Loucy (cell line): ENCODE data around the gene TBKBP1.

Source experiments
- H2AFZ ChIP-seq: fragments of 200-600 bp; sonication (generic); 2 replicates; pipeline ENCODE4 v1.6.0; 2016; ENCODE audit warnings: antibody characterized with exemption, mild to moderate bottlenecking, low read length, moderate library complexity
- H3F3A ChIP-seq: fragments of 200-600 bp; 2 replicates; pipeline ENCODE4 v1.6.0; 2016; ENCODE audit warnings: antibody characterized with exemption, low read depth, mild to moderate bottlenecking
- H3K27me3 ChIP-seq: fragments of 200-600 bp; sonication (generic); 2 replicates; pipeline ENCODE4 v1.6.1; 2014; ENCODE audit warnings: low read length, mild to moderate bottlenecking; ENCODE audit not compliant: insufficient read depth, poor library complexity, severe bottlenecking
- H3K36me3 ChIP-seq: fragments of 200-600 bp; sonication (generic); 2 replicates; pipeline ENCODE4 v1.6.1; 2016; ENCODE audit warnings: low read length; ENCODE audit not compliant: insufficient read depth
- H3K4me1 ChIP-seq: fragments of 200-600 bp; sonication (generic); 2 replicates; pipeline ENCODE4 v1.5.1; 2014; ENCODE audit warnings: low read length, mild to moderate bottlenecking; ENCODE audit not compliant: insufficient read depth, poor library complexity, severe bottlenecking
- H3K4me2 ChIP-seq: fragments of 200-600 bp; sonication (generic); 2 replicates; pipeline ENCODE4 v1.6.0; 2014; ENCODE audit warnings: antibody characterized with exemption, low read length, low read depth, mild to moderate bottlenecking; ENCODE audit not compliant: poor library complexity, severe bottlenecking
- H3K4me3 ChIP-seq: fragments of 200-600 bp; sonication (generic); 2 replicates; pipeline ENCODE4 v1.5.1; 2014; ENCODE audit warnings: low read length, mild to moderate bottlenecking, mixed read lengths; ENCODE audit not compliant: poor library complexity, severe bottlenecking
- H3K79me2 ChIP-seq: fragments of 200-600 bp; sonication (generic); 2 replicates; pipeline ENCODE4 v1.6.1; 2014; ENCODE audit warnings: low read length; ENCODE audit not compliant: insufficient read depth
- H3K9ac ChIP-seq: fragments of 200-600 bp; sonication (generic); 2 replicates; pipeline ENCODE4 v1.6.0; 2014; ENCODE audit warnings: mild to moderate bottlenecking, low read depth, low read length, moderate library complexity; ENCODE audit not compliant: poor library complexity, severe bottlenecking
- H3K9me2 ChIP-seq: fragments of 200-600 bp; sonication (generic); replicated peaks from 2 replicates; pipeline ENCODE4 v1.6.1; 2016; ENCODE audit warnings: low read depth, low read length, mixed read lengths
- H3K9me3 ChIP-seq: fragments of 200-600 bp; sonication (generic); 2 replicates; pipeline ENCODE4 v1.6.1; 2014; ENCODE audit warnings: mild to moderate bottlenecking, antibody characterized with exemption, low read length, low read depth; ENCODE audit not compliant: insufficient read depth
- H4K20me1 ChIP-seq: fragments of 200-600 bp; sonication (generic); 2 replicates; pipeline ENCODE4 v1.6.0; 2014; ENCODE audit warnings: antibody characterized with exemption, low read length, mild to moderate bottlenecking; ENCODE audit not compliant: insufficient read depth, poor library complexity, severe bottlenecking
- CTCF ChIP-seq: fragments of 200-600 bp; sonication (generic); conservative IDR thresholded peaks from 2 replicates; pipeline ENCODE4 v1.5.1; 2014; ENCODE audit warnings: mild to moderate bottlenecking, antibody characterized with exemption, low read length
- EZH2phosphoT487 ChIP-seq: fragments of 200-600 bp; IDR thresholded peaks from 2 replicates; pipeline ENCODE4 v1.6.1; 2018; ENCODE audit warnings: antibody characterized with exemption, mild to moderate bottlenecking, moderate library complexity, borderline replicate concordance

Gene TBKBP1

GRCh38 chr17:47751471-47751870 is 57.5 kb downstream of the TBKBP1 start:
- Histone ChIP-seq H2AFZ (no peak overlapping the region), H3K9me3 (0 out of 2 replicates have a peak, but pooled peaks cover 4% of the 10 kb centered on the region), H3K36me3 (no peaks in the 10 kb centered on the region), H3K4me3 (no peak overlapping the region), H3K27me3 (no peaks in the 10 kb centered on the region), H3K4me2 (no peak overlapping the region), H3K4me1 (no peaks in the 10 kb centered on the region), H4K20me1 (no peaks in the 10 kb centered on the region), H3K9ac (no peak overlapping the region), H3K9me2 (no peaks in the 10 kb centered on the region), H3F3A (no peaks in the 10 kb centered on the region), H3K79me2 (no peaks in the 10 kb centered on the region)
- TF ChIP-seq CTCF (no peak), EZH2phosphoT487 (no peak)

- no peaks in the 10 kb centered on the region for H3F3A ChIP-seq
- no peak overlapping the region for H3K4me3 ChIP-seq
- no peak overlapping the region for H3K9ac ChIP-seq
- no peaks in the 10 kb centered on the region for H3K79me2 ChIP-seq
- H3K4me2 ChIP-seq, result no peak overlapping the region
- TF ChIP-seq EZH2phosphoT487 (no peak), CTCF (no peak)
- no peaks in the 10 kb centered on the region for H3K27me3 ChIP-seq
- H3K36me3 ChIP-seq, result no peaks in the 10 kb centered on the region
- H3K9me3 ChIP-seq, result peaks cover 12% of the 10 kb centered on the region; the same call in 1 of the 2 replicates
- no peaks in the 10 kb centered on the region for H4K20me1 ChIP-seq
- H3K9me2 ChIP-seq, result no peaks in the 10 kb centered on the region
- H3K4me1 ChIP-seq, result no peaks in the 10 kb centered on the region
- no peak overlapping the region for H2AFZ ChIP-seq
These were observed 63.4 kb downstream of the TBKBP1 start for GRCh38 chr17:47757386-47757785.

DNA sequence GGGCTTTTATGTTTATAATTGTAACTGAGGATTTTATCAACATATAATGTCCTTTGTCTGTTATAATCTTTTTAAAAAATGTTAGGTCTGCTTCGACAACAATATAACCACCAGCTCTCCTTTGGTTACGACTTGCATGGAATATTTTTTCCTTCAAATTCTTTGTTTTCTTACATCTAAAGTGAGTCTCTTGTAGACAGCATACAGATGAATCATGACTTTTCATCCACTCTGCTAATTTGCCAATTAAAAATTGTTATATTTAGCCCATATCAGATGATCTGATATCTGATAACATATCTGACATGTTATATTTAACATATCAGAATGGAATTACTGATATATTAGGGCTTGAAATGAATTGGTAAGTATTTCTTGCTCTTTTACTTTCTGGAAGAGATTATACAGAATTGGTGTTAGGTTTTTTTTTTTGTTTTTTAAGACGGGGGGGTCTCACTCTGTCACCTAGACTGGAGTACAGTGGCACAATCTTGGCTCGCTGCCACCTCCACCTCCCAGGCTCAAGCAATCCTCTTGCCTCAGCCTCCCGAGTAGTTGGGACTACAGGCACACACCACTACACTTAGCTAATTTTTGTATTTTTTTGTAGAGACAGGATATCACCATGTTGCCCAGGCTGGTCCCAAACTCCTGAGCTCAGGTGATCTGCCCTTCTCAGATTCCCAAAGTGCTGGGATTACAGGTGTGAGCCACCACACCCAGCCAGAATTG is 66.6 kb downstream of the TBKBP1 start:
- Histone ChIP-seq H3K9ac (no peak overlapping the region), H3K36me3 (no peaks in the 10 kb centered on the region), H3F3A (no peaks in the 10 kb centered on the region), H4K20me1 (no peaks in the 10 kb centered on the region), H3K79me2 (no peaks in the 10 kb centered on the region), H2AFZ (no peak overlapping the region), H3K9me2 (no peaks in the 10 kb centered on the region), H3K4me1 (peaks cover 4% of the 10 kb centered on the region), H3K27me3 (no peaks in the 10 kb centered on the region), H3K4me3 (no peak overlapping the region), H3K4me2 (no peak overlapping the region), H3K9me3 (peaks cover 18% of the 10 kb centered on the region; the same call in 1 of the 2 replicates)
- no peak for TF ChIP-seq CTCF
- no peak for TF ChIP-seq EZH2phosphoT487
